HG02981 (cell line): ENCODE results near the gene C11orf68.

Source experiments
- ATAC-seq: cut with Tn5 transposase; IDR thresholded peaks from one replicate; pipeline ENCODE4 v1.9.1; 2021; ENCODE audit warnings: mild to moderate bottlenecking, moderate library complexity; ENCODE audit not compliant: unreplicated experiment

The C11orf68 gene

DNA sequence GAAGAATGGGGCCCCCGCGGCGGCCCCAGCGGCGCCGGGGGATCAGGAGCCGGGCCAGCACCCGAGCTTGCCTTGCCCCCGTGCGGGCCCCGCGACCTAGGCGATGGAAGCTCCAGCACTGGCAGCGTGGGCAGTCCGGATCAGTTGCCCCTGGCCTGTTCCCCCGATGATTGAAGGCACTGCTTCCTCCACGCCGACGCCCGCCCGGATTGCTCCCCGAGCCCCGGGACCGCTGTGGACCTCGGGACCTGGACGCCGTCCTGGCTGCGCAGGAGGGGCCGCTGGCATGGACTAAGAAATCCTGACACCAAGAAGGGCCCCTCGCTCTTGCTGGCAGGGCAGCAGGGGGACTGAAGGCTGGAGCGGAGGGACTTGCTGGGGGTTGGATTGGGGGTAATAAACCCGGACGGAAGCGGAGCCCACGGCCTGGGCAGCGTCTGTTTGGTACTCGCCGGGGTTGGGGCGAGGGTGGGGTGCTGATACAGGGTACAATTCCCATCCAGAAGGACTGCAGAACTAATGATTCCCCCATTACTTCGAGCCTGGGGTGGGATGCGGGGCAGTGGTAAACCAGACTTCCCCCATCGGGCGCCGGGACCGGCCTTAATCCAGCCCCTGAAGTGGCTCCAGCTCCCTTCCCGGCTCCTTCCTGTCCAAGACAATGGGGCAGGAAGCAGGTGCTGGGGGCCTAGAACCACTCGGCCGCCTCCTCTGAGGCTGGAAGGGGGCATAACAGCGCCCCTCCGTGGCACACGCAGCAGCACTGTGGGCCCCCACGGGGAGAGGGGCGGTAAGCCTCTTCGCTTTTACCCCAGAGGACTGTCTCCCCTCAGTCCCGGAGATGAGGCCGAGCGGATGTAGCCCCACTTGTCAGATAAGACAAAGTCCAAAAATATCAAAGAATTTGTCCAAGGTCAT lies 27.4 kb downstream of the C11orf68 start:
- no peak for ATAC-seq

DNA sequence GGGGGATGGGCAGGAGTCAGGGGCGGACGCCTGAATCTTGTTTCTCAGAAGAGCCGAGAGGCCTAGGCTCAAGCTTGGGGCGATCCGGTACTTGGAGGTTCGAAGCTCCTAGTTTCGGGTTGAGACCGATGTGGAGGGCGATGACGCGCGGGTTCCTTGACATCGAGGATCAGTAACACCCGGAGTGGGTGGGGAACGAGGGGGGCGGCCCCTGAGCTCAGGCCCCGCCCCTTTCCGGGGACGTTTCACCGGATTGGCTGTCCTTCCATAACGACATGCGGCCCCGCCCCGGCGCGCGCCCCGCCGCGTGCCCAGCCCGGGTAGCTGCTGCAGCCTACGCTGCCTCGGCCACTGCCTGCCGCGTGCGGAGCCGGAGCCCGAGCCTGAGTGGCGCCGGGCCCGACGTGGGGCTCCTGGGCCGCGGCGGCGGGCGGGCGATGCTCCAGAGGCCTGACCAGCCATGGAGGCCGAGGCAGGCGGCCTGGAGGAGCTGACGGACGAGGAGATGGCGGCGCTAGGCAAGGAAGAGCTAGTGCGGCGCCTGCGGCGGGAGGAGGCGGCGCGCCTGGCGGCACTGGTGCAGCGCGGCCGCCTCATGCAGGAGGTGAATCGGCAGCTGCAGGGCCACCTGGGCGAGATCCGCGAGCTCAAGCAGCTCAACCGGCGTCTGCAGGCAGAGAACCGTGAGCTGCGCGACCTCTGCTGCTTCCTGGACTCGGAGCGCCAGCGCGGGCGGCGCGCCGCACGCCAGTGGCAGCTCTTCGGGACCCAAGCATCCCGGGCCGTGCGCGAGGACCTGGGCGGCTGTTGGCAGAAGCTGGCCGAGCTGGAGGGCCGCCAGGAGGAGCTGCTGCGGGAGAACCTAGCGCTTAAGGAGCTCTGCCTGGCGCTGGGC lies 28.3 kb downstream of the C11orf68 start, which contains the start of gene CCDC85B:
Gene CCDC85B (plus strand): TSS at position 350 of the 895 bp plus-strand sequence. CDS start 111 bp downstream, at position 461.
- ATAC-seq: peak; percentile 48

DNA sequence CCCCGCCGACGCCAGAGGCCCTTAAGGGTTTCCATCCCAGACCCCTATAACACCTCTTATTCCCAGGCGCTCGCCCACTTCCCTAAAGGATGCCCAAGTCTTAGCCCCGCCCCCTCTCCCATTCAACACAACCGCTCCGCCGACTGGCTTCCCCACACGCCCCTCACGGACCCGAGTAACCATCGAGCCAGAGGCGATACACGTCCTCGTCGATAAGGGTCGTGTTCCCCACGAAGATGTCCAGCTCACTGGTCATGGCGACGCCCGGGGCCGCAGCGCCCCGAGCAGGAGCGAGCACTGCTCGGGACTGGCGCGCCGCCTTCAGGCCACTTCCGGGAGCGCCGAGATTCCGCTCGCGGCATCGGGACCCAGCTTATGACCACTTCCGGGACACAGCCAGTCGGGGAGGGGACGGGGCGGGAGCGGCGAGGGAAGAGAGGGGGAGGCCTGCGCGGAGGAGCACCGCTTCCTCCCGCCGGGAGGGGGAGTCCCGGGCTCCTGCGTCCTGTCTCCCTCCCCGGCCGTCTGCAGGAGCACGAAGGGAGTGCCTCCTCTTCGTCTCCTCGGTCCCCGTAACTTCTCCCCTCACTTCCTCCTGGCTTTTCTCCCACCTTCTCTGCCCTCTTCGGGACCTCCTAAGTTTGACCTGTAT lies 30.6 kb downstream of the C11orf68 start, which contains the start of gene FIBP:
Gene FIBP (minus strand): TSS at position 309 of the 652 bp plus-strand sequence. CDS start 53 bp downstream, at position 256.
- peak; percentile 38 for ATAC-seq

DNA sequence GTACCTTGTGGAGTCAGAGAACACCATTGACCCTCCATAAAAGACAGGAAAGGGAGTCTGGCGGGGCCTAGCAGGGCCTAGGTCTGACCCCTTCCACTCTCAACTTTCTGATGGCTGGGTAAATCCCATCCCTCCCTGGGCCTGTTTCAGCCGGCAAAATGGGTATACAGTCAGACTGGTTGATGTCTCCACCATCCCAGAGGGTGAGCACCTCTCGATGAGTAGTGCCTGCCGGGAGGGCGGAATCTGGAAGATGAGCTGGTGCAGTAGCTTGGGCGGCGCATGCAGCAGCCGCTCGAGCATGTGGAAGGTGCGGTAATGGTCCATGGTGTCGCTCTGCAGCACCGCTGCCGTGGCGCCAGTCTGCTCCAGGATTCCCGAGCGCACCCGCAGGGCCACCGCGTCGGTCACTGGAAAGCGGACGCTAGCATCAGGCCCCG lies 31.1 kb downstream of the C11orf68 start:
- no peak for ATAC-seq

DNA sequence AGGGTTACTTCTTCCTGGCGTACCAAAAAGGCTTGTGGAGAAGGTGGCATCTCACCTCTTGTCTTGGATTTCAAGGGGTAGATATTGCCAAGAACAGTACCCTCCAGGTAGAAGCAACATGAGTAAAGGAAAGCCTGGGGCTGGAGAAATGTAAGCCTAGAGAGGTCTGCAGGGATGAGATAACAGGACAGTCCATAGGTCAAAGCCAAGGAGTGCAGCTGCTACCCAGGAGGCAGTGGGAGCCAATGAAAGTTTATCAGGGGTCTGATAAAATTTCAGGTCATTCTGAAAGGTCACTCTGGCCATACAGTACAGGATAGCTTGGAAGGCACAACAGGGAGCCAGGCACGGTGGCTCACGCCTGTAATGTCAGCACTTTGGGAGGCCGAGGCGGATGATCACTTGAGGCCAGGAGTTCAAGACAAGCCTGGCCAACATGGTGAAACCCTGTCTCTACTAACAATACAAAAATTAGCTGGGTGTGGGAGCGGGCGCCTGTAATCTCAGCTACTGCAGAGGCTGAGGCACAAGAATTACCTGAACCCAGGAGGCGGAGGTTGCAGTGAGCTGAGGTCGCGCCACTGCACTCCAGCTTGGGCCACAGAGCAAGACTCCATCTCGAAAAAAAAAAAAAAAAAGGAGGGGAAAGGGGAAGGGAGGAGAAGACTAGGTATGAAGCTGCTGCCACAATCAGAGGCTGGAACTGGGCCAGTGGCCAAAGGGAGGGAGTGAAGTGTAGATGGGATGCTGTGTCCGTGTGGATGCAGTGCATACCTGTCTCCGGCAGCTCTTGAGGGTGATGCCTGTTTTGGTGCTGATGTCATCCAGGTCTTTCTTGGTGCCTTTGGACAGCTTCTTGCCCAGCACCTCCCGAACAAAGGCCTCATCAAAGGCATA lies 31.8 kb downstream of the C11orf68 start:
- no peak for ATAC-seq

DNA sequence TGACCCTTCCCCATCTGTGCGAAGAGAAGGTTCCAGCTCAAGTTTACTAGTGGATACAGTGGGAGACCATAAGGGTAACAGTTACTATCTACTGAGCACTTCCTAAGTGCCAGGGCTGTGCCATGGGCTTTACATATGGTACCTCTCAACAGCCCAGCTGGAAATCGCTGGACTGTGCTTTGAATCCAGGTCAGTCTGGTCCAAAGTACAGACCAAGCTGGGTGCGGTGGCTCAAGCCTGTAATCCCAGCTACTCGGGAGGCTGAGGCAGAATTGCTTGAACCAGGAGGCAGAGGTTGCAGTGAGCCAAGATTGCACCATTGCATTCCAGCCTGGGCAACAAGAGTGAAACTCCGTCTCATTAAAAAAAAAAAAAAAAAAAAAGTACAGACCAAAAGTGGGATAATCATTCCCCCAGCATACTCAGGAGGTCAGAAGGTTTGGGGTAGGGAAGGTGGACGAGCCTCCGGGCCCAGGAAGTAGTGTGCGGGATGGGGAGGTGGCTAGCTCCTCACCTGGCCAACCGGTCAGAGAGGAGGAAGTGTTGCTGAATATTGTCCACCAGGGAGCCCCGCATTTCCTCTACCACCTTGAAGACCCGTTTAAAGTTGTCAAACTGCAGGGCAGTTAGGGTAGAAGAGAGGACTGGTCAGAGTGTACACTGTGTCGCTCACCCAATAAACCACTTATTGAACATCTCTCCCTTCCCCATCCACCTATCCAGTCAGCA lies 32.9 kb downstream of the C11orf68 start:
- no peak for ATAC-seq

GRCh38 chr11:65885231-65885630 lies 33.6 kb downstream of the C11orf68 start:
- ATAC-seq: no peak

GRCh38 chr11:65884716-65885092 lies 34.2 kb downstream of the C11orf68 start:
- ATAC-seq: no peak

- no peak for ATAC-seq
Measured at GRCh38 chr11:65883786-65884715, 34.8 kb downstream of the C11orf68 start.

GRCh38 chr11:65883058-65883761 lies 35.7 kb downstream of the C11orf68 start:
- ATAC-seq: no peak

- ATAC-seq: no peak
Measured at GRCh38 chr11:65882120-65883057, 36.5 kb downstream of the C11orf68 start.

DNA sequence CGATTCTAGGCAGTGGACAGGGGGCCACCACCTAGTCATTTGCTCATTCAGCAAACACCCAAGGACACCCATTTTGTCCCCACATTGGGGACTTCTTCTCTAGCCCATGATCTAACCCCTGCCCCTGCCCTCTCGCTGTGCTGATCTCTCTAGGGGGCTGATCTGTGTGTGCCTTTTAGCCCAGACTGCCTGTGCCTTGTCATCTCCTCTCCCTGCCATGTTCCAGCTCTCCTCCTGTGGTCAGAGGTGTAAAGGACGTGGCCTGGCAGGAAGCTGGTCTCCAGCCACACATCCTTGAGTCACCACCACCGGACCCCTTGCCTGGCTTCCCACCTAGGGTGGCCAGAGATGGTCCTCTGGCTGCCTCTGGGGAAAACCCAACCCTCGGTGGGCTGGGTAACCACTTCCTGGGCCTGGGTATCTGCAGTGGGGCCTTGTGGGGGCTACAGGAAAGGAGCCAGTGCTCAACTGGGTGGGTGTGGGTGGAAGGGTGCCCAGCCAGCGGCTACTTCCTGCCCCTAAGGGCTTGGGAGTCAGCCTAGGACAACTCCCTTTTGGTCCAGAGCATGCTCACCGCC lies 37.9 kb downstream of the C11orf68 start:
- no peak for ATAC-seq

GRCh38 chr11:65880027-65880426 lies 38.8 kb downstream of the C11orf68 start:
- no peak for ATAC-seq

GRCh38 chr11:65879617-65880016 lies 39.2 kb downstream of the C11orf68 start, which contains the start of gene CTSW:
CTSW (plus strand) TSS chr11:65879837; CDS start chr11:65879855, 18 bp downstream.
- ATAC-seq: no peak

DNA sequence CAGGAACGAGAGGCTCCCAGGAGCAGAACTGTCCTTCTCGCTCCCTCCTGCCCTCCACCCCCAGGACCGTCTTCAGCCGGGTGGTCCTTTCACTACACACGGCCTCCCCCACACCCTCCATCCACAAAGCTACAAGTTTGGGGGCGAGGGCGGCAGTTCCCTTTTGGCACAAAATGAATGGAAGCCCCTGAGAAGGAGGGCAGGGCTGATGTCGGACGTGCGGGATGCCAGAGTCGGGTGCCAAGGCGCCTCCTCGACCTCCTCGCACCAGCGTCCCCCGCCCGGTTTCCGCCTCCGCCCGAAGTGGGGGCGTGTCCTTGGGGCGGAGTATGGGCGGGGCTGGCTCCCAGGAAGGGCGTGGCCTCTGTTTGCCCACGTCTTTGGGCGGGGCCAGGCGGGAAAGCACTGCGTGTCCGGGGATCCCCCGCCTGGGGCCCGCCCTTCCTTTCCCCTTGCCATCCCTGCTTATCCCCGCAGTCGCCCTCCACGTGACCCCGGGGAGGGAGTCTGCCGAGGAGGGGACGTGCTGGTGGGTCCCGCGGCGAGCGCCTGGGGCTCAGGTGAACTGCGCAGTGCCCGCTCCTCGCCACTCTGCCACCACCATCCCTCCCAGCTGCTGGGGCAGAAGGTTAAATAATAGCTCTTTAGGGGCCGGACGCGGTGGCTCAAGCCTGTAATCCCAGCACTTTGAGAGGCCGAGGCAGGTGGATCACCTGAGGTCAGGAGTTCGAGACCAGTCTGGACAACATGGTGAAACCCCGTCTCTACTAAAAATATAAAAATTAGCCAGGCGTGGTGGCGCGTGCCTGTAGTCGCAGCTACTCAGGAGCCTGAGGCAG lies 45.3 kb downstream of the C11orf68 start:
- ATAC-seq: peak; percentile 71
